ENCODE data around the gene TMEM217. TPM values are rescaled to one million over a fixed set of nuclear protein-coding genes. Genes with fewer than 3 reads are reported as not detected.

The TMEM217 gene
- total and polyA plus RNA-seq, 2 of the 4 experiments (the other 2 are of a cell fraction) = 1.4 to 3.5 TPM

- intact Hi-C loops (cut with micrococcal nuclease) = no loop called here
- Histone ChIP-seq H3K18ac (ENCODE audit: low read depth, low read length) (peak overlapping the region; percentile 22; the same call in 1 of the 2 replicates), H2AFZ (replicated peaks; ENCODE audit: low read length, poor library complexity) (peak overlapping the region; percentile 88), H2BK120ac (ENCODE audit: low read depth, low read length) (peak overlapping the region; percentile 28), H2AK9ac (replicated peaks; ENCODE audit: low read depth, low read length, poor library complexity) (peak overlapping the region; percentile 95), H3K9ac (ENCODE audit: low read depth, low read length) (peak overlapping the region; percentile 85), H3K27ac (ENCODE audit: insufficient read depth, low read length) (peak overlapping the region; percentile 80), H3K36me3 (ENCODE audit: control insufficient read depth, insufficient read depth, low read length) (peaks cover 34% of the 10 kb centered on the region), H3K4me2 (ENCODE audit: low read depth, low read length) (peak overlapping the region; percentile 78), H3K9me1 (ENCODE audit: insufficient read depth, low read length) (no peaks in the 10 kb centered on the region; the same call in 1 of the 2 replicates), H2AK5ac (ENCODE audit: low read depth, low read length) (peak overlapping the region; percentile 63), H4K20me1 (ENCODE audit: insufficient read depth, low read length) (peaks cover 43% of the 10 kb centered on the region), H4K5ac (ENCODE audit: low read depth, low read length) (peak overlapping the region; percentile 13; the same call in 1 of the 2 replicates), H3K4me1 (ENCODE audit: control insufficient read depth, insufficient read depth, low read length) (peaks cover 7% of the 10 kb centered on the region), H3K23ac (ENCODE audit: low read depth, low read length) (peak overlapping the region; percentile 85), H3K14ac (replicated peaks; ENCODE audit: low read depth, low read length) (peak overlapping the region; percentile 95), H2BK5ac (ENCODE audit: low read depth, low read length, poor library complexity, severe bottlenecking) (peak overlapping the region; percentile 77), H4K91ac (ENCODE audit: insufficient read depth, low read depth, low read length) (peak overlapping the region; percentile 82), H3K56ac (ENCODE audit: extremely low read depth, insufficient read depth, low read length) (peak overlapping the region; percentile 60; the same call in 1 of the 2 replicates), H3K4ac (ENCODE audit: low read depth, low read length) (peak overlapping the region; percentile 88), H4K8ac (ENCODE audit: low read depth in 2 of 2, low read length in 2 of 2) (peak overlapping the region in 1 of 2 experiments; percentile 44; a peak in 2 of 4 replicates), H3K9me3 (ENCODE audit: control insufficient read depth, insufficient read depth, low read length) (no peaks in the 10 kb centered on the region), H2BK15ac (ENCODE audit: low read depth, low read length) (0 out of 3 replicates have a peak overlapping the region, but pooled peaks have one; percentile 0), H3K4me3 (ENCODE audit: insufficient read depth, low read depth, low read length) (peak overlapping the region; percentile 84), H3K79me1 (ENCODE audit: low read depth in 1 of 2, low read length in 2 of 2) (peaks cover 16 to 38% of the 10 kb centered on the region in 2 experiments), H3K27me3 (ENCODE audit: control insufficient read depth, insufficient read depth, low read length) (no peaks in the 10 kb centered on the region), H2BK20ac (ENCODE audit: low read depth, low read length) (no peak overlapping the region; the same call in 1 of the 2 replicates)
- in situ Hi-C loops (cut with MboI; ENCODE audit: low sequenced_read_pairs) = loop anchor here (5.0 kb wide), 1 partner anchor 118 kb away; no protein-coding TSS in a partner anchor
- DNase-seq (peak; percentile 28), ATAC-seq (ENCODE audit: low read depth) (peak; percentile 6)
- POLR2A ChIA-PET (ENCODE audit: unreplicated experiment) = interaction anchor here (0.6 to 1.0 kb wide), 3 partner anchors 29 to 105 kb away, joined by 4 to 13 read pairs (median 4); no protein-coding TSS in a partner anchor
- CTCF ChIA-PET = interaction anchor here (1.5 to 4.0 kb wide), 4 partner anchors 66 to 119 kb away, joined by 4 to 20 read pairs (median 8); no protein-coding TSS in a partner anchor
- TSS peak; percentile 28 for BruUV-seq (replicated peaks)
- dilution Hi-C loops (cut with HindIII; ENCODE audit: low sequenced_read_pairs, unreplicated experiment) = no loop called here
- WGBS, 2 experiments (ENCODE audit: extremely low coverage in 2 of 2, insufficient read length in 1 of 2) = 0% methylated on average over 23 of the region's 92 CpGs; no CpG with 5 or more reads in 1 of the 2 experiments
- no peak for TF ChIP-seq BHLHE40 (IDR thresholded peaks at IDR 0.05; ENCODE audit: low read depth, low read length)
- no peak for TF ChIP-seq MAZ (IDR thresholded peaks at IDR 0.05; ENCODE audit: borderline replicate concordance, low read depth, low read length)
- TF ChIP-seq CEBPB (IDR thresholded peaks at IDR 0.05; ENCODE audit: low read depth, low read length) = no peak
- TF ChIP-seq SMC3 (IDR thresholded peaks at IDR 0.05; ENCODE audit: low read depth, low read length) = peak; percentile 11; the same call in 1 of the 2 replicates
- TF ChIP-seq RCOR1 (IDR thresholded peaks at IDR 0.05; ENCODE audit: insufficient replicate concordance, low read length) = no peak
- peak; percentile 25 for TF ChIP-seq CTCF (conservative IDR thresholded peaks at IDR 0.05; ENCODE audit: low read depth, low read length)
- no peak for TF ChIP-seq RFX5 (IDR thresholded peaks at IDR 0.05; ENCODE audit: low read depth, low read length)
- TF ChIP-seq ELK1 (IDR thresholded peaks at IDR 0.05; ENCODE audit: borderline replicate concordance, low read depth, low read length) = no peak
- TF ChIP-seq NFE2L2 (IDR thresholded peaks at IDR 0.05; ENCODE audit: low read depth, low read length) = no peak
- no peak; the same call in 1 of the 2 replicates for TF ChIP-seq CHD1 (IDR thresholded peaks at IDR 0.05; ENCODE audit: low read depth, low read length)
- TF ChIP-seq POLR2A (IDR thresholded peaks at IDR 0.05; ENCODE audit: low read depth, low read length) = peak; percentile 38; the same call in 1 of the 2 replicates
- peak; percentile 49 for TF ChIP-seq RAD21 (IDR thresholded peaks at IDR 0.05; ENCODE audit: low read length)
- 0 out of 2 replicates have a peak, but pooled peaks have one; percentile 43 for TF ChIP-seq MXI1 (IDR thresholded peaks at IDR 0.05; ENCODE audit: borderline replicate concordance, low read depth, low read length)
Measured at GRCh38 chr6:37170273-37171200, 87.4 kb downstream of the TMEM217 start.

Data from IMR-90 (cell line).